Measurements from ENCODE around the gene SLC25A42. TPM values are rescaled to one million over a fixed set of nuclear protein-coding genes. Genes with fewer than 3 reads are reported as not detected.

SLC25A42 gene
- total RNA-seq, 4 donors from 2014 or later, result 4.6 to 13.9 (median 7.4) TPM

- TF ChIP-seq POLR2A (IDR thresholded peaks at IDR 0.05), result no peak
- no peak for TF ChIP-seq CTCF (IDR thresholded peaks at IDR 0.05)
- DNase-seq (ENCODE audit: low spot score in 2 of 2), result no peak
- WGBS, 2 donors, result 92 to 93% methylated on average over 6 to 13 of the region's 13 CpGs
- intact Hi-C loops (cut with DNase I; ENCODE audit: low total_unique reads), result no loop called here
- H3K4me3 ChIP-seq (ENCODE audit: low read depth, poor library complexity, severe bottlenecking), result no peak overlapping the region
Observed at GRCh38 chr19:19055701-19056100, 8.1 kb upstream of the SLC25A42 start.

GRCh38 chr19:19056636-19057275, 7.0 kb upstream of the SLC25A42 start:
- intact Hi-C loops (cut with DNase I; ENCODE audit: low total_unique reads), result no loop called here
- DNase-seq (ENCODE audit: low spot score in 2 of 2), result no peak
- H3K4me3 ChIP-seq (ENCODE audit: low read depth, poor library complexity, severe bottlenecking), result no peak overlapping the region
- WGBS, 2 donors, result 74 to 76% methylated on average over 9 of the region's 9 CpGs
- no peak for TF ChIP-seq CTCF (IDR thresholded peaks at IDR 0.05)
- TF ChIP-seq POLR2A (IDR thresholded peaks at IDR 0.05), result no peak

GRCh38 chr19:19057317-19057716, 6.5 kb upstream of the SLC25A42 start:
- TF ChIP-seq POLR2A (IDR thresholded peaks at IDR 0.05) (no peak), CTCF (IDR thresholded peaks at IDR 0.05) (no peak)
- 93% methylated on average over 2 to 12 of the region's 13 CpGs for WGBS, 2 donors
- no peak overlapping the region for H3K4me3 ChIP-seq (ENCODE audit: low read depth, poor library complexity, severe bottlenecking)
- intact Hi-C loops (cut with DNase I; ENCODE audit: low total_unique reads), result no loop called here
- DNase-seq (ENCODE audit: low spot score in 2 of 2), result no peak

GRCh38 chr19:19057720-19058119, 6.1 kb upstream of the SLC25A42 start:
- 84 to 91% methylated on average over 7 of the region's 7 CpGs for WGBS, 2 donors
- intact Hi-C loops (cut with DNase I; ENCODE audit: low total_unique reads), result no loop called here
- no peak overlapping the region for H3K4me3 ChIP-seq (ENCODE audit: low read depth, poor library complexity, severe bottlenecking)
- TF ChIP-seq CTCF (IDR thresholded peaks at IDR 0.05) (no peak), POLR2A (IDR thresholded peaks at IDR 0.05) (no peak)
- no peak for DNase-seq (ENCODE audit: low spot score in 2 of 2)

GRCh38 chr19:19059018-19059836, 4.6 kb upstream of the SLC25A42 start:
- no peak for DNase-seq (ENCODE audit: low spot score in 2 of 2)
- TF ChIP-seq POLR2A (IDR thresholded peaks at IDR 0.05), result no peak
- no peak for TF ChIP-seq CTCF (IDR thresholded peaks at IDR 0.05)
- H3K4me3 ChIP-seq (ENCODE audit: low read depth, poor library complexity, severe bottlenecking), result no peak overlapping the region
- intact Hi-C loops (cut with DNase I; ENCODE audit: low total_unique reads), result no loop called here
- WGBS, 2 donors, result 81 to 83% methylated on average over 17 of the region's 17 CpGs
